Lower leg skin (tissue), 4 donors: ENCODE data around the gene UFSP1. TPM values are rescaled to one million over a fixed set of nuclear protein-coding genes. Genes with fewer than 3 reads are reported as not detected.

Experiments
- DNase-seq, 2 donors: peaks; one replicate each; pipeline ENCODE4 v3.0.0-alpha.2; 2019; ENCODE audit warnings: low spot score in 2 of 2
- H3K4me3 ChIP-seq: fragments of 200-600 bp; sonication (generic); 2 replicates; pipeline ENCODE4 v1.5.1; 2017; ENCODE audit warnings: mild to moderate bottlenecking, low read depth; ENCODE audit not compliant: poor library complexity, severe bottlenecking
- CTCF ChIP-seq, 3 donors: fragments of 450-650 bp; IDR thresholded peaks; one replicate each; pipeline ENCODE4 v1.5.1; 2016; ENCODE audit warnings: antibody characterized with exemption in 3 of 3, mild to moderate bottlenecking in 3 of 3, moderate library complexity in 2 of 3
- POLR2A ChIP-seq, 2 donors: fragments of 450-650 bp; IDR thresholded peaks; one replicate each; pipeline ENCODE4 v1.6.1; 2016 to 2017; ENCODE audit warnings: antibody characterized with exemption in 2 of 2, mild to moderate bottlenecking in 1 of 2, moderate library complexity in 1 of 2
- WGBS, 2 donors: methylation state at CpG; one replicate each; pipeline ENCODE4 v1.1.5; 2018; 5-methylcytosine and 5-hydroxymethylcytosine counted together
- intact Hi-C: fragments of 100-400 bp; cut with DNase I; formaldehyde crosslinking; loops from one replicate; pipeline ENCODE4 v1.15.0; 2023; ENCODE audit warnings: low total_unique reads
- microRNA-seq, 2 donors: library from miRNA; unstranded; fragments of <30 nt; microRNA quantifications; one replicate each; pipeline ENCODE4, GENCODE V29; 2016; ENCODE audit warnings: borderline replicate concordance in 2 of 2, borderline number of aligned reads in 1 of 2
- total RNA-seq, 4 donors: library from RNA; depleted of rRNA; stranded (reverse); fragments of >200 nt; gene quantifications; one replicate each; pipeline ENCODE4 v1.1.0, GENCODE V29; 2016

The UFSP1 gene
- total RNA-seq, 4 donors from 2014 or later = 3.9 to 6.1 (median 5.2) TPM

GRCh38 chr7:100840470-100841100 is 48.9 kb downstream of the UFSP1 start:
- no peak overlapping the region for H3K4me3 ChIP-seq
- 77 to 79% methylated on average over 8 of the region's 8 CpGs for WGBS, 2 donors
- DNase-seq = no peak
- TF ChIP-seq POLR2A (IDR thresholded peaks at IDR 0.05) (no peak), CTCF (IDR thresholded peaks at IDR 0.05) (no peak)
- intact Hi-C loops = no loop called here

- H3K4me3 ChIP-seq = no peak overlapping the region
- TF ChIP-seq POLR2A (IDR thresholded peaks at IDR 0.05) = no peak
- intact Hi-C loops = no loop called here
- DNase-seq = no peak
- 94 to 95% methylated on average over 18 of the region's 18 CpGs for WGBS, 2 donors
Observed at GRCh38 chr7:100839361-100839760, 50.2 kb downstream of the UFSP1 start.

Small RNA genes within 50 kb of the gene (microRNA-seq; reads per million reads assigned to microRNA genes)
- 0.57 to 1.4 reads per million in 2 donors for gene MIR6875

Other genes with a start within 250 kb of the UFSP1 start
- 1 to 10 TPM; 1.3 to 3.4 (median 1.6) TPM for gene TFR2, start 248.2 kb downstream of the UFSP1 start, total RNA-seq
- not detected for gene ACTL6B, start 233.3 kb downstream of the UFSP1 start, total RNA-seq
- 100 to 1,000 TPM; 309 to 439 (median 353) TPM for gene GNB2, start 216.0 kb downstream of the UFSP1 start, total RNA-seq
- gene GIGYF1, start 195.5 kb downstream of the UFSP1 start, total RNA-seq = 10 to 100 TPM; 34.9 to 56.6 (median 40.0) TPM
- 10 to 100 TPM; 51.3 to 72.7 (median 70.3) TPM for gene POP7, start 183.6 kb downstream of the UFSP1 start, total RNA-seq
- gene EPO, start 169.2 kb downstream of the UFSP1 start, total RNA-seq = under 1 TPM in 2 of 4 donors, not detected in 2; 0.17 to 0.25 TPM
- under 1 TPM; 0.04 to 0.16 (median 0.06) TPM for gene ZAN, start 156.1 kb downstream of the UFSP1 start, total RNA-seq
- 10 to 100 TPM; 51.1 to 72.2 (median 60.9) TPM for gene EPHB4, start 62.2 kb downstream of the UFSP1 start, total RNA-seq
- gene SLC12A9, start 37.0 kb downstream of the UFSP1 start, total RNA-seq = 10 to 100 TPM; 14.0 to 32.9 (median 21.8) TPM
- gene TRIP6, start 22.3 kb downstream of the UFSP1 start, total RNA-seq = 10 to 100 TPM; 71.8 to 88.7 (median 81.0) TPM
- 100 to 1,000 TPM in 2 of 4 donors, 10 to 100 TPM in 2; 73.3 to 129 (median 107) TPM for gene SRRT, start 14.6 kb downstream of the UFSP1 start, total RNA-seq
- 1 to 10 TPM in 2 of 4 donors, under 1 TPM in 1, not detected in 1; 0.88 to 2.7 (median 1.1) TPM for gene ACHE, start 6.2 kb upstream of the UFSP1 start, total RNA-seq
- gene MUC3A, start 59.8 kb upstream of the UFSP1 start, total RNA-seq = under 1 TPM in 3 of 4 donors, not detected in 1; 0.03 to 0.67 (median 0.12) TPM
- not detected for gene MUC12, start 79.8 kb upstream of the UFSP1 start, total RNA-seq
- gene MUC17, start 130.4 kb upstream of the UFSP1 start, total RNA-seq = not detected
- 10 to 100 TPM; 13.9 to 22.2 (median 17.3) TPM for gene TRIM56, start 195.8 kb upstream of the UFSP1 start, total RNA-seq
- 1 to 10 TPM; 4.8 to 9.4 (median 8.9) TPM for gene SERPINE1, start 237.4 kb upstream of the UFSP1 start, total RNA-seq